A549 (cell line): Measurements from ENCODE around the gene SLC24A3.

Experiments used
- CBX2 ChIP-seq: fragments of 200-600 bp; sonication (generic); IDR thresholded peaks from 2 replicates; pipeline ENCODE4 v1.6.1; 2016; ENCODE audit warnings: low read depth, mild to moderate bottlenecking, borderline replicate concordance
- CTCF ChIP-seq: fragments of >200 bp; sonication (Bioruptor Twin); formaldehyde crosslinking; IDR thresholded peaks from 3 replicates; pipeline ENCODE4 v1.5.1; 2016
- EP300 ChIP-seq, 2 experiments: fragments of >200 bp; sonication (Bioruptor Twin); formaldehyde crosslinking; IDR thresholded peaks; 2 replicates in 1 of 2; 3 replicates in 1 of 2; pipeline ENCODE4 v1.6.1; 2016 to 2017
- ESRRA ChIP-seq: fragments of 150-350 bp; IDR thresholded peaks from 2 replicates; pipeline ENCODE4 v1.6.1; 2014; ENCODE audit warnings: mild to moderate bottlenecking, low read length, borderline replicate concordance
- HEYL ChIP-seq: fragments of 250-450 bp; sonication (Bioruptor Pico); IDR thresholded peaks from 2 replicates; pipeline ENCODE4 v1.8.0; 2021; ENCODE audit warnings: mild to moderate bottlenecking, moderate library complexity
- HMGXB4 ChIP-seq: fragments of 250-450 bp; sonication (Bioruptor Pico); IDR thresholded peaks from 2 replicates; pipeline ENCODE4 v1.5.0; 2021; ENCODE audit warnings: mild to moderate bottlenecking, moderate library complexity, borderline replicate concordance
- MYC ChIP-seq: IDR thresholded peaks from 2 replicates; pipeline ENCODE4 v1.6.1; 2012; ENCODE audit warnings: mild to moderate bottlenecking, inconsistent platforms, low read length, improper control_type of control experiment, borderline replicate concordance
- NPAS2 ChIP-seq: fragments of 250-450 bp; sonication (Bioruptor Pico); IDR thresholded peaks from 2 replicates; pipeline ENCODE4 v1.8.0; 2022; ENCODE audit warnings: mild to moderate bottlenecking, moderate library complexity, borderline replicate concordance
- RCOR1 ChIP-seq: fragments of 150-350 bp; IDR thresholded peaks from 2 replicates; pipeline ENCODE4 v1.6.1; 2014; ENCODE audit warnings: antibody characterized with exemption, low read length, low read depth
- RFX5 ChIP-seq: fragments of 450-650 bp; IDR thresholded peaks from 2 replicates; pipeline ENCODE4 v1.7.1; 2014; ENCODE audit warnings: antibody characterized with exemption, mild to moderate bottlenecking, moderate library complexity
- RNF2 ChIP-seq: fragments of 200-600 bp; sonication (generic); IDR thresholded peaks from 2 replicates; pipeline ENCODE4 v1.6.1; 2016; ENCODE audit warnings: low read depth, mild to moderate bottlenecking, antibody characterized with exemption, moderate library complexity, borderline replicate concordance
- USF2 ChIP-seq: fragments of 450-650 bp; IDR thresholded peaks from 2 replicates; pipeline ENCODE4 v1.6.1; 2014; ENCODE audit warnings: antibody characterized with exemption

- TF ChIP-seq MYC (no peak), USF2 (no peak), RCOR1 (no peak), RFX5 (no peak), CTCF (no peak), RNF2 (no peak), HEYL (CRISPR knock-in tag) (no peak), ESRRA (no peak), HMGXB4 (CRISPR knock-in tag) (no peak), CBX2 (no peak), NPAS2 (no peak), EP300 (IDR thresholded peaks at IDR 0.05) (no peak)
These were observed 238.9 kb downstream of the SLC24A3 start for GRCh38 chr20:19451231-19451922.
